Mammary epithelial cell (primary cell): ENCODE measurements around the gene GSPT1.

Source experiments
- CTCF ChIP-seq, 2 donors: IDR thresholded peaks in 1 of 2; conservative IDR thresholded peaks in 1 of 2; 2 replicates each; pipeline ENCODE4 v1.5.1; 2011 to 2012; ENCODE audit warnings: inconsistent platforms in 2 of 2, low read length in 2 of 2, mild to moderate bottlenecking in 2 of 2, control low read depth in 1 of 2, low read depth in 1 of 2; ENCODE audit not compliant: insufficient read depth in 1 of 2; ENCODE audit errors: extremely low read depth in 1 of 2
- EZH2 ChIP-seq: IDR thresholded peaks from 2 replicates; pipeline ENCODE4 v1.6.1; 2012; ENCODE audit warnings: low read length, inconsistent platforms, borderline replicate concordance

- TF ChIP-seq EZH2 (no peak), CTCF (conservative IDR thresholded peaks at IDR 0.05 in 1 of 2, IDR thresholded peaks at IDR 0.05 in 1 of 2; ENCODE audit: extremely low read depth in 1 of 2, insufficient read depth in 1 of 2, low read depth in 1 of 2, low read length in 2 of 2) (no peak)
These were observed 66.9 kb downstream of the GSPT1 start for GRCh38 chr16:11848842-11849241.
